Activated CD8-positive, alpha-beta memory T cell treated with anti-CD3 and anti-CD28 coated beads for 36 hours (primary cell): ENCODE measurements around the gene IGFL2. TPM values are rescaled to one million over a fixed set of nuclear protein-coding genes. Genes with fewer than 3 reads are reported as not detected.
"Not testable (repeated sequence)": the region's sequence is repeated elsewhere in the genome, so short reads cannot be mapped to it uniquely, and the experiment has no call there.

Source experiments
- CTCF ChIA-PET: fragments of 350-600 bp; sonication (Branson Sonifier 250); formaldehyde crosslinking; loops from one replicate; lab custom pipeline; 2021; ENCODE audit warnings: antibody characterized with exemption; lab: Charles Lee
- POLR2A ChIA-PET: fragments of 350-600 bp; sonication (Branson Sonifier 250); formaldehyde crosslinking; loops from one replicate; lab custom pipeline; 2021; ENCODE audit warnings: antibody characterized with exemption; lab: Charles Lee
- total RNA-seq, 2 experiments: library from RNA; stranded (reverse); gene quantifications; one replicate each; pipeline ENCODE4 v1.2.3, GENCODE V29; 2021

IGFL2 gene
- not detected for total RNA-seq

- ChIA-PET CTCF (interaction anchor here (1.4 kb wide), 1 partner anchor 119 kb away, joined by 4 read pairs; no protein-coding TSS in a partner anchor), POLR2A (no interaction called here)
Observed at GRCh38 chr19:46147791-46148288, at the start of gene IGFL2. Gene IGFL2, plus strand, starts transcription at chr19:46148238. Its CDS starts 41 bp downstream, at chr19:46148279.

- ChIA-PET CTCF (no interaction called here), POLR2A (no interaction called here)
Observed at GRCh38 chr19:46100344-46100743, 47.7 kb upstream of the IGFL2 start.

- ChIA-PET CTCF (no interaction called here), POLR2A (no interaction called here)
Observed at GRCh38 chr19:46101293-46101692, 46.7 kb upstream of the IGFL2 start.

- POLR2A ChIA-PET, CTCF ChIA-PET: not testable (repeated sequence)
Observed at GRCh38 chr19:46102333-46102732, 45.7 kb upstream of the IGFL2 start.

GRCh38 chr19:46107371-46107770, 40.7 kb upstream of the IGFL2 start:
- CTCF ChIA-PET: no interaction called here
- POLR2A ChIA-PET: no interaction called here

- CTCF ChIA-PET: no interaction called here
Observed at GRCh38 chr19:46109876-46110275, 38.2 kb upstream of the IGFL2 start.

GRCh38 chr19:46111376-46111775, 36.7 kb upstream of the IGFL2 start:
- CTCF ChIA-PET: no interaction called here

More at GRCh38 chr19:46109876-46110275, 38.2 kb upstream of the IGFL2 start:
- POLR2A ChIA-PET: no interaction called here

GRCh38 chr19:46112527-46112926, 35.5 kb upstream of the IGFL2 start:
- POLR2A ChIA-PET: no interaction called here
- CTCF ChIA-PET: no interaction called here

More at GRCh38 chr19:46111376-46111775, 36.7 kb upstream of the IGFL2 start:
- POLR2A ChIA-PET: no interaction called here

- POLR2A ChIA-PET: no interaction called here
- CTCF ChIA-PET: interaction anchor here (1.0 kb wide), 1 partner anchor 151 kb away, joined by 3 read pairs; no protein-coding TSS in a partner anchor
Observed at GRCh38 chr19:46113726-46114125, 34.3 kb upstream of the IGFL2 start.

GRCh38 chr19:46115396-46116106, 32.5 kb upstream of the IGFL2 start:
- ChIA-PET POLR2A (no interaction called here), CTCF (interaction anchor here (0.8 to 1.3 kb wide), 2 partner anchors 98 to 149 kb away, joined by 3 to 10 read pairs; no protein-coding TSS in a partner anchor)

- ChIA-PET POLR2A (no interaction called here), CTCF (interaction anchor here (0.8 to 1.3 kb wide), 2 partner anchors 99 to 148 kb away, joined by 3 to 10 read pairs; no protein-coding TSS in a partner anchor)
Observed at GRCh38 chr19:46116121-46116520, 31.9 kb upstream of the IGFL2 start.

GRCh38 chr19:46118136-46118535, 29.9 kb upstream of the IGFL2 start:
- CTCF ChIA-PET: no interaction called here
- POLR2A ChIA-PET: no interaction called here

GRCh38 chr19:46124638-46125115, 23.4 kb upstream of the IGFL2 start, which contains the start of gene IGFL3:
Gene IGFL3, minus strand, starts transcription at chr19:46124688. Its CDS starts 39 bp downstream, at chr19:46124649.
- POLR2A ChIA-PET: no interaction called here
- CTCF ChIA-PET: no interaction called here

- POLR2A ChIA-PET: no interaction called here
Observed at GRCh38 chr19:46125447-46125846, 22.6 kb upstream of the IGFL2 start.

GRCh38 chr19:46126086-46126580, 21.9 kb upstream of the IGFL2 start:
- POLR2A ChIA-PET: no interaction called here
- CTCF ChIA-PET: no interaction called here

More at GRCh38 chr19:46125447-46125846, 22.6 kb upstream of the IGFL2 start:
- CTCF ChIA-PET: no interaction called here

GRCh38 chr19:46131485-46132143, 16.4 kb upstream of the IGFL2 start:
- POLR2A ChIA-PET: no interaction called here
- CTCF ChIA-PET: no interaction called here

GRCh38 chr19:46132508-46133100, 15.4 kb upstream of the IGFL2 start:
- ChIA-PET POLR2A (no interaction called here), CTCF (no interaction called here)

GRCh38 chr19:46133101-46133627, 14.9 kb upstream of the IGFL2 start:
- CTCF ChIA-PET: no interaction called here
- POLR2A ChIA-PET: no interaction called here

- ChIA-PET CTCF (no interaction called here), POLR2A (interaction anchor here (0.6 kb wide), 1 partner anchor 18 kb away, joined by 3 read pairs; no protein-coding TSS in a partner anchor)
Observed at GRCh38 chr19:46133777-46134241, 14.2 kb upstream of the IGFL2 start.
